AG04449 (cell line): ENCODE data around the gene RNF207.

Experiments
- CTCF ChIA-PET: fragments of 350-600 bp; formaldehyde crosslinking; extraction: SDS; loops from one replicate; lab custom pipeline; 2021; ENCODE audit warnings: antibody characterized with exemption; lab: Yijun Ruan, JAX
- POLR2A ChIA-PET: fragments of 400-600, 350-600 bp; formaldehyde crosslinking; extraction: SDS; loops from one replicate; lab custom pipeline; 2020; ENCODE audit warnings: antibody characterized with exemption, inconsistent platforms; lab: Yijun Ruan, JAX
- DNase-seq: peaks from one replicate; pipeline ENCODE4 v3.0.0-alpha.2; 2010; ENCODE audit warnings: low read depth, low spot score
- H3K4me3 ChIP-seq: 2 replicates; pipeline ENCODE4 v1.5.1; 2011; ENCODE audit warnings: low read depth, mild to moderate bottlenecking, control low read depth, low read length
- CTCF ChIP-seq: IDR thresholded peaks from one replicate; pipeline ENCODE4 v1.5.1; 2011; ENCODE audit warnings: mild to moderate bottlenecking, moderate library complexity, low read length, control low read depth, inconsistent platforms; ENCODE audit not compliant: insufficient read depth; ENCODE audit errors: missing control alignments

The RNF207 gene

GRCh38 chr1:6248932-6249738, 43.2 kb downstream of the RNF207 start:
- ChIA-PET POLR2A (no interaction called here), CTCF (interaction anchor here (1.1 to 12.0 kb wide), 16 partner anchors 8 to 240 kb away, joined by 3 to 537 read pairs (median 36); partner anchors contain the start of genes GPR153 and ICMT)
- no peak for TF ChIP-seq CTCF
- H3K4me3 ChIP-seq, result peak overlapping the region; percentile 1; the same call in 1 of the 2 replicates
- DNase-seq, result no peak

- ChIA-PET CTCF (interaction anchor here (1.0 to 12.0 kb wide), 10 partner anchors 8 to 236 kb away, joined by 3 to 537 read pairs (median 6); no protein-coding TSS in a partner anchor), POLR2A (no interaction called here)
- no peak overlapping the region for H3K4me3 ChIP-seq
- TF ChIP-seq CTCF, result no peak
- no peak for DNase-seq
Observed at GRCh38 chr1:6249739-6250689, 44.1 kb downstream of the RNF207 start.

DNA sequence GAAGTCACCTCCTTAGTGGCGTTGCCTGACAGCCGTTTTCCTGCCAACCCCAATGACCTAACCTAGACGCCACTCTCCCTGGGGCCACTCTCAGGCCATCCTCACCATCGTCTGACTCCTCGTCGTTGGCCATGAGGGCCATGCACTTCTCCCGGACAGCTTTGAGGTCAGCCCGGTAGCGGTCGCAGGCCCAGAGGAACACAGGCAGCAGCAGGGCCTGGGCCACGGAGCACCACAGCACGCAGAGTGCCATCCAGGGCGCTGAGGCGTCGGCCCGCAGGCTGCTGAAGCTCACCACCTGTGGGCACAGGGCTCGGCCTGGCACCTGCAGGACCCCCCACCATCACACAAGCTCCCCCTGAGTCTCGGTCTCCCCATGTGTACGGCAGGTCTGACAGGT, 45.3 kb downstream of the RNF207 start:
- ChIA-PET CTCF (interaction anchor here (1.0 to 12.0 kb wide), 6 partner anchors 12 to 186 kb away, joined by 3 to 537 read pairs (median 4); no protein-coding TSS in a partner anchor), POLR2A (no interaction called here)
- H3K4me3 ChIP-seq, result no peak overlapping the region
- no peak for DNase-seq
- no peak for TF ChIP-seq CTCF

DNA sequence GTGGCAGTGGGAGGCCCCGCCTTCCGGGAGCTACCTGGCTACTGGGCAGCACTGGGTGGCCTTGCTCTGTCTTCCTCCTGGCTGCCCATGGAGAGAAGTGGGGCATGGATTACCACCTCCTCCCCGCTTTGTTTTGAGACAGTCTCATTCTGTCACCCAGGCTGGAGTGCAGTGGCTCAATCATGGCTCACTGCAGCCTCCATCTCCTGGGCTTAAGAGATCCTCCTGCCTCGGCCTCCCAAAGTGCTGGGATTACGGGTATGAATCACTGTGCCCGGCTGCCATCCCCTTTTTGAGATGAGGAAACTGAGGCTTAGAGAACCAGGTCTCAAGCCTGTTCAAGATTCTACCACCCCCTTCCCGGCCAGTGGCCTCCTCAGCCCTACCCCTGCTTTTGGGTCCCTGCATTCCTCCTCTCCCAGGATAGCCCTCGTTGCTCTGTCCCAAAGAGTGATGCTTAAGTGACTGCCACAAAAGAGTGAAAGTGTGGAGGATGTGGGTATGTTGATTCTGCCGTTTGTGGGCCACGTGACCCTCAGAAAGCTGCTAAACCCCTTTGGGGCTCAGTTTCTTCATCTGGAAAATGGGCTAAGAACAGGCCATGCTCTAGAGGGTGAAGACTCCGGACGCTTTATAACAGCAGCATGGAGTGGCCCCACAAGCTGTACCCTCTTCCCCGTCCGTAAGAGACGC, 45.9 kb downstream of the RNF207 start:
- no peak overlapping the region for H3K4me3 ChIP-seq
- no peak for DNase-seq
- ChIA-PET POLR2A (no interaction called here), CTCF (interaction anchor here (1.1 to 12.0 kb wide), 5 partner anchors 11 to 185 kb away, joined by 3 to 537 read pairs (median 3); no protein-coding TSS in a partner anchor)
- TF ChIP-seq CTCF, result no peak

- CTCF ChIA-PET, result interaction anchor here (1.1 to 12.0 kb wide), 4 partner anchors 10 to 100 kb away, joined by 3 to 537 read pairs (median 3); no protein-coding TSS in a partner anchor
- DNase-seq, result no peak
- POLR2A ChIA-PET, result no interaction called here
- TF ChIP-seq CTCF, result no peak
- H3K4me3 ChIP-seq, result no peak overlapping the region
Observed at GRCh38 chr1:6252374-6252710, 46.4 kb downstream of the RNF207 start.
